Hindlimb muscle (tissue), 1 donor: Measurements from ENCODE around the gene KLK14. TPM values are rescaled to one million over a fixed set of nuclear protein-coding genes. Genes with fewer than 3 reads are reported as not detected.
A peak's percentile ranks its signal among the peaks of the same experiment; 100 is the strongest.

Experiments used
- DNase-seq: peaks from one replicate; pipeline ENCODE4 v3.0.0-alpha.2; 2013
- polyA plus RNA-seq: library from polyadenylated mRNA; unstranded; fragments of 120-200 nt; gene quantifications from one replicate; pipeline ENCODE4 v1.2.1, GENCODE V29; 2013; ENCODE audit not compliant: insufficient read length

The KLK14 gene
- polyA plus RNA-seq, 1 donor = not detected

DNA sequence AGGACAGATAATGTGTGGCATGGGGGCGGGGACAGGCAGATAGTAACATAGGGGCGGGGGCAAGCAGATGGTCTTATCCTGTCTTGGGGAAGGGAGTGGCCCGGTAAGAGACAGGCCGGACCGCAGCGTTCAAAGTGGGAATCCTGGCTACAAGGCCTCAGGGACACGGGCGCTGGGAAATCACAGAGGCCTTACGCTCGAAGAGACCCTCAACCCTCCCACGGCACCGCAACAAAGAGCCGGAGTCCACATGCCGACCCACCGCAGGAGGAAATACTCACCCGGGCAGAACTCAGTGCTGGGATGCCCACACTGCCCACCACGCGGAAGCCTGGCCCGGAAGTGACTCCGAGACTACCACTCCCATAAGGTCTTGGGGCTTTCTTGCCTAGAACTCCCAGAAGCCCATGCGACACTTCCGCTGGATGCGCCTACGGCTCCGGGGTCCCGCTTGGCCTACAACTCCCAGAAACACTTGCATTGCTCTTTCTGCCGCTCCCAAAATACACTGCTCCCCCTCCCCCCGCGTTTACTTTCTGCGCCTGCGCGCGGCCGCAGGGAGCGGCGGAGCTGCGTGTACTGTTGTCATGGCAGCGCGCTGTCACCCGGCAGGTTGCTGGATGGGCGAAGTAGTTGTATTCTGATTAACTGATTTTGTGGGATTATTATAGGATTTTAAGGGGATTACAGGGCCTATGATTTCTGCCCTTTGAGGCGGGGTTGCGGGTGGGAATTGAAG is 25.5 kb upstream of the KLK14 start, which contains the start of gene CTU1:
Gene CTU1, minus strand, starts transcription at position 344 of the 739 bp plus-strand sequence. CDS start 3,840 bp downstream, outside the sequence.
- peak; percentile 99 for DNase-seq

DNA sequence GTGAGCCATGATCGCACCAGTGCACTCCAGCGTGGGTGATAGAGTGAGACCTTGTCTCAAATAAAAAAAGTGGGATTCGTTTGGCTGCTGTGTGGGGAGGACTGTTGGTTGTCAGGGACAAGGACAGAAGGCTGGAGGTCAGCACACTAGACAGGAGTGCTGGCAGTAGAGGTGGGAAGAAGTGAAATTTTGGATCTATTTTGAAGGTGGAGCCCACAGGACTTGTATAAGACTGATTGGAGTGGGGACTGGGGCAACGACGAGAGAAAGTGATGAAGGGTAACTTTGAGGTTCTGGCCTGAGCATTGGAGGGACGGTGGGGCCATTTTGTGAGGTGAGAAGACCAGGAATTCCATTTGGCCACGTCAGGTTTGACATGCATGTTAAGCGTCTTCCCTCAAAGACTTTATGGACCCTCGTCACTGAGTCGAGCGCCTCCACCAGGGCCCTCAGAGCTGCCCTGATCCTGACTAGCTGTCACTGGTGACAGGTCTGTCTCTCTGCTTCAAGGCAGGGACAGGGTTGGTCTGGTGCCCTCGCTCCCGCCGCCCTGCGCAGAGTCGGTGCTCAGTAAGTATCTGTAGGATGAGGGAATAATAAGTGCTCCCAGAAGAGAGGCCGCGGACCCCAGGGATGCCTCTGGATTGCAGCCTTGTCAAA is 24.8 kb upstream of the KLK14 start:
- DNase-seq = peak; percentile 22

GRCh38 chr19:51103926-51104341 is 21.2 kb upstream of the KLK14 start:
- DNase-seq = no peak

- no peak for DNase-seq
Measured at GRCh38 chr19:51102991-51103390, 20.3 kb upstream of the KLK14 start.

DNA sequence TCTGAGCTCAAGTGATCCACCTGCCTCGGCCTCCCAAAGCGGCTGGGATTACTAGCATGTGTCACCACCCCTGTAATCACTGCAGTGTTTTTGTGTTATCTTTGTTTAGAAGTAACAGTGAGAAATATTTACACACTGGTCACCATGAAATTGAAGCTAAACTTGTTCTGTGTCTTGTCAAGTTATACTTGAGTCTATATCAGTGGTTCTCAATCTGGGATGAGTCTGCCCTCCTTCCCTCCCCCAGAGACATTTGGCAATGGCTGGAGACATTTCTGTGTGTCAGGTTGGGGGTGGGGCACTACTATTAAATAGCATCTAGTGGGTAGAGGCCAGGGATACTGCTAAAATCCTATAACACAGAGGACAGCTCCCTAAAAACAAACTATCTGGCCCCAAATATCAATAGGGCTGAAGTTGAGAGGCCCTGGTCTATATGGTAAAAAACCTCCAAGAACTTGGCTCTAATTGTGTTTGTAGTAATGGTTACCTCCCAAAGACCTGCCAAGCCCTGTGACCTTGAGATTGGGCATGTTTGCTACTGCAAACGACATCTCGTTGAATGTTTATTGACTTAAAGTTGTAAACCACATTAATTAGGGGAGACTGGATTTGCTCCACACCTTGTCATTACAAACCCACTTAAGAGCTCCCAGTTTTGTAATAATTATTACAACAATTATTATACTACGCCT is 18.6 kb upstream of the KLK14 start:
- DNase-seq = no peak

DNA sequence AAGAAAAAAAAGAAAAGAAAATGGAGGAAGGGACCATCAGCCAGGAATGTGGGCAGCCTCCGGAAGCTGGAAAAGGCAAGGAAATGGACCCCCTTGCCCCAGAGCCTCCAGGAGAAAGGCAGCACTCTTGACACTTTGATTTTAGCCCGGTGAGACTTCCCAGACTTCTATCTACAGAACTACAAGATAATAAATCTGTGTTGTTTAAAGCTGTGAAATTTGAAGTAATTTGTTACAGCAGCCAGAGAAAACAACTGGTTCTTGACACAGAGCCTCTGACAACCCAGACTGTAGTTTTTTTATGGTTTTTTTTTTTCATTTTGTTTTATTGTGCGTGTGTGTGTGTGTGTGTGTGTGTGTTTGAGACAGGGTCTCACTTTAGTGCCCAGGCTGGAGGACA is 17.9 kb upstream of the KLK14 start:
- no peak for DNase-seq

DNA sequence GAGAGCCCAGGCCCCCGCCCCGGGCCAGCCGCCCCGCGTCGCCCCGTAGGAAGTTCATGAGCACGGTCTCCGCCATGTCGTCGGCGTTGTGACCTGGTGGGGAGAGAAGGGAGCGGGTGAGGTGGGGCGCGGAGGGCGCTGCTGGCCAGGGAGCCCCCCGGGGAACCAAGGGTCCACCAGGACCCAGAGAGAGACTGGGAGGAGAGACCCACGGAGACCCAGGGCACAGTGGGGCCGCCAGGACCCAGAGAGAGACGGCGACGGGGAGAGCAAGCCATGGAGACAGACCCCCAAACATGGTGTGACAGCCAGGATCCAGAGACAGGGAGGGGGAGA is 16.3 kb upstream of the KLK14 start:
- no peak for DNase-seq

GRCh38 chr19:51098365-51099046 is 15.8 kb upstream of the KLK14 start:
- DNase-seq = peak; percentile 59

DNA sequence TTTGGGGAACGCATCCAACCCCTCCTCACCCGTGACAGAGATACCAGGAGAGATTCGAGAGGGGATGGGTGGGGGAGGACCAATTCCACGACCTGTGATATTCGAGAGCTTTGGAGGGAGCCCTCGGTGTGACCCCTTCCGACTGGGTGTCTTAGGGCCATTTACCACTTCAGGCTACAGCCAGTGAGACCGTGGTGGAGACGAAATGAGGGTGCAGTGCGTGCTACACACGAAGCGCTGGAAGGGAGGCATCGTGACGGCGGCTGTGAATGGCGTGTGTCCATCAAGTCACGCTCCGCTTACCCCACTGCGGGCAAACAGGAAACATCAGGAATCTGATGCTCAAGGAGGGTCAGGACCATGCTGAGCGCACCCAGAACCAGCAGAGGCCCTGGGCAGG is 15.1 kb upstream of the KLK14 start:
- DNase-seq = no peak

DNA sequence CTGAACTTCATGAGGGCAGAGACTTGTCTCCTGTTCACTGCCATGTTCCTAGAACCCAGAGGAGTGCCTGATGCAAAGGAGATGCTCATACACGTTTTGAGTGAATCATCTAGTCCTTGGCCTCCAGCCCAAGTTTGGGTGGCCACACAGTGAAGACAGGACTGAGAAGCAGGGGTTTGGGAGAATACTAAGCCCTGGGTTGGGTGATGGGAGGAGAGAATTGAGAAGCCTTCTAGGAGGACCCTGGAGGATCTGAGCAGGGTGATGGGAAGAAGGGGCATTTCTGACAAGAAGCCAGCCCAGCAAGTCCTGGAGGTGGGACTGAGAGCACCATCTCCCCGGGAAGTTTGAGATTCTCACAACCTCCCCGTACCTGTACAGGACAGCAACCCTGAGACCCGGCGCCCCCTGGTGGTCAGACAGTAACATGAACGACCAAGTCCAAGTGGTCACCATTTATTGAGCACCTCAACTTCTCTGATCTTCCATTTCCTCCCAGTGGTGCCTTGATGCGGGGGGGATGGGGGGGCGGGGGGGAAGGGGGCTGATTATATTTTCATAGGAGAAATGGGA is 14.6 kb upstream of the KLK14 start:
- DNase-seq = no peak

GRCh38 chr19:51096473-51097165 is 13.9 kb upstream of the KLK14 start:
- DNase-seq = no peak

GRCh38 chr19:51094696-51095279 is 12.1 kb upstream of the KLK14 start:
- no peak for DNase-seq

- DNase-seq = no peak
Measured at GRCh38 chr19:51093510-51094345, 11.0 kb upstream of the KLK14 start.

- DNase-seq = no peak
Measured at GRCh38 chr19:51093101-51093500, 10.4 kb upstream of the KLK14 start.

DNA sequence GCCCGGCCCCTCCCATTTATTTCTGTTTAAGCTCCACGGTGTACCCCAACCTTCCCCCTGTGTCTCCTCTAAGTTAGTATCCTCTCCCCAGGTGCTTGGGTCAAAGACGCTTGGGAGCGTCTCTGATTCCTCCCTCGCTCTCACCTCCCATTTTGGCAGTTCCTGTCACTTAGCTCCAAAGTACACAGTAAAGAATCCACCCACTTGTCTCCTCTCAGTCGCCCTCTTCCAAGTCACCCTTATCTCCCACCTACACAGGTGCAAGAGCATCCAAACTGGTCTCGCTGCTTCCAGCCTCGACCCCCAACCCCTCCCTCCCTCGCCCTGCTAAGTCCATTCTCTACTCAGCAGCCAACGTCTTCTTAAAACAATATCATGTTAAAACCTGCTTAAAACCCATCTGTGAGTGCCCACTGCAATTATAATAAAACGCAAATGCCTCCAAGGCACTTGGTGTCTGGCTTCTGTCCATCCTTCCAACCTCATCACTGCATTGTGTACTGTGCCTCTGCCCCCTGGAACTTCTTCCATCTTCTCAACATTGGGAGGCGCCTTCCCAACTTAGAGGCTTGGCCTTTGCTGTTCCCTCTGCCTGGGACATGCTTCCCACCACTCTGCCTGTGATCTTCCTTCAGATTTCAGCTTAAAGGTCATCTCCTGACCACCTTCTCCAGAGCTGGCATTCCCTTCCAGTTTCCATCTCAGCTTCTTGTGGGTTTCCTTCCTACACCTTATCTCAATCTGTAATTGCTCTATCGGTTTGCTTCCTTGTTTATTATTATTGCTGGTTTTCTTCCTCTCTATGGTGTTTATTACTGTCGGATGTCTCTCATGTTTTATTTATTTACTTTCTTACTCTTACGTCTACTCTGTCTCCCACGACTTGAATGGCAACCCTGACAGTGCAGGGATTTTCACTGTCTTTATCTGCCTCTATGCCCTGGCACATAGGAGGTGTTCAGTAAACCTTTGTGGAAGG is 9.5 kb upstream of the KLK14 start:
- DNase-seq = no peak

DNA sequence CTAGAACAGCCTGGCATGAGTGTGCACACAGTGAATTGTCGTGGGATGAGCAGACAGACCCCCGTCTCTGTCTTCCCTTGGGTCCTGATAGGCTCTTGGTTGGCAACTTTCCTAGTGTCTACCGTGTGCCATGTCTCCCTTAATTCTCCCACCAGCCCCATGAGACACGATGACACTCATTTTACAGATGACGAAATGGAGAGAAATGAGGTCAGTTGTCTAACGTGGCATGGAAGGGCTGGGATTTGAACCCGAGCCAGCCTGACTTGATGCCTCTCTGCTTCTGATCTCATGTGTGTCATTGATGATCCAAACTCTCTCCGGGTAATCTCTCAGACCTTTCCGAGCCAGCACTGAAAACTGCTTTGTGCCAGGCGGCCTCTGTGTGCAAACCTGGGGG is 8.4 kb upstream of the KLK14 start:
- no peak for DNase-seq

DNA sequence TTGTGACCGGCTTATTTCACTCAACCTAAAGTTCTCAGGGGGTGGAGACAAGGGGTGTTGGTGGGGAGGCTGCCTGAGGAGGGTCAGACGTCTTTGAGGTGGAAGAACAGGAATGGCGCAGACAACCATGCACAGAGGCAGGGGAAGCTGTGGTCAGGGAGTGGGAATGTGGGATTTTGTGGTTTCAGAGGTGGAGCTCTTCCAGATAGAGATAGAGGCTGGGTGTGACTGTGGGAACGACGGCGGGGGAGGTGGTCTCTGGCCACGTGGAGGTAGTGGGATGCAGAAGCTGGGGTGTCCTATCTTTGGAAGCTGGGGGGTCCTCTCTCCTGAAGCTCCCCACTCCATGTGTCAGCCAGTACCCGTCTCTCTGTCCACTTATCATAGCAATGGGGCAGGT is 7.8 kb upstream of the KLK14 start:
- DNase-seq = no peak

GRCh38 chr19:51089786-51090185 is 7.1 kb upstream of the KLK14 start:
- DNase-seq = no peak

- no peak for DNase-seq
Measured at GRCh38 chr19:51086153-51086850, 3.6 kb upstream of the KLK14 start.
